ENCODE data around the gene CLMN. TPM values are rescaled to one million over a fixed set of nuclear protein-coding genes. Genes with fewer than 3 reads are reported as not detected.

Gene CLMN
- total and polyA plus RNA-seq, 4 donors = 4.5 to 33.5 (median 11.7) TPM

DNA sequence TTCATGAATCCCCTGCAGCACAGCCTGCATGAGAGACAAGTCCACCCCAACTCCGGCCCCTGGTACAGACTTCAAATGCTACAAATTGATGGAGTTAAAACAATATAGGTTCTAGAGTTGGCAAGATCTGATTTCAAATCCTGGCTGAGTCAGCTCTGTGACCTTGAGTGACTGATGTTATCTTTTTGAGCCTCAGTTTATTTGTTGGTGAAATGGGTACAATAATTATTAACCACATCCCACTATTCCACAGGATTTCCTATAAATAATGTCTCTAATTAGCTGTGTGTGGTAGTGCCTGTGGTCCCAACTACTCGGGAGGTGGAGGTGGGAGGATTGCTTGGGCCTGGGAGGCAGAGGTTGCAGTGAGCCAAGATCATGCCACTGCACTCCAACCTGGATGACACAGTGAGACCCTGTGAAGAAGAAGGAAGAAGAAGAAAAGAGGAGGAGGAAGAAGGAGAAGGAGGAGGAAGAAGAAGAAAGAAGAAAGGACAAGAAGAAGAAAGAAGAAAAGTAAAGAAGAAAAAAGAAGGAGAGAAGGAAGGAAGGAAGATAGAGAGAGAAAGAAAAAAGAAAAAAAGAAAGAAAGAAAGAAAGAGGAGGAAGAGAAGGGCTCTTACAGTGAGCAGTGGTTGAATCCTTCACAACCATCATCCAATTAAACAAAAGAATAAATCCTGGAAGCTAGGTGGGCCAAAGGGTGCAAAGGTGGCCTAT lies 122.7 kb downstream of the CLMN start:
- no peak overlapping the region for H3K4me3 ChIP-seq
- H3K4me1 ChIP-seq (ENCODE audit: control insufficient read depth in 5 of 5, insufficient read depth in 5 of 5, low read length in 5 of 5) = peaks cover 0 to 29% (median 4%) of the 10 kb centered on the region in 5 donors
- TF ChIP-seq, protein P1, sequence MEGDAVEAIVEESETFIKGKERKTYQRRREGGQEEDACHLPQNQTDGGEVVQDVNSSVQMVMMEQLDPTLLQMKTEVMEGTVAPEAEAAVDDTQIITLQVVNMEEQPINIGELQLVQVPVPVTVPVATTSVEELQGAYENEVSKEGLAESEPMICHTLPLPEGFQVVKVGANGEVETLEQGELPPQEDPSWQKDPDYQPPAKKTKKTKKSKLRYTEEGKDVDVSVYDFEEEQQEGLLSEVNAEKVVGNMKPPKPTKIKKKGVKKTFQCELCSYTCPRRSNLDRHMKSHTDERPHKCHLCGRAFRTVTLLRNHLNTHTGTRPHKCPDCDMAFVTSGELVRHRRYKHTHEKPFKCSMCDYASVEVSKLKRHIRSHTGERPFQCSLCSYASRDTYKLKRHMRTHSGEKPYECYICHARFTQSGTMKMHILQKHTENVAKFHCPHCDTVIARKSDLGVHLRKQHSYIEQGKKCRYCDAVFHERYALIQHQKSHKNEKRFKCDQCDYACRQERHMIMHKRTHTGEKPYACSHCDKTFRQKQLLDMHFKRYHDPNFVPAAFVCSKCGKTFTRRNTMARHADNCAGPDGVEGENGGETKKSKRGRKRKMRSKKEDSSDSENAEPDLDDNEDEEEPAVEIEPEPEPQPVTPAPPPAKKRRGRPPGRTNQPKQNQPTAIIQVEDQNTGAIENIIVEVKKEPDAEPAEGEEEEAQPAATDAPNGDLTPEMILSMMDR (IDR thresholded peaks at IDR 0.05; ENCODE audit: control extremely low read depth, extremely low read depth) = no peak
- no peak overlapping the region for H3K27ac ChIP-seq (ENCODE audit: low read depth in 1 of 2, low read length in 1 of 2)
- no peak overlapping the region for H3K9ac ChIP-seq (ENCODE audit: insufficient read depth in 1 of 2, low read length in 2 of 2)
- no peaks in the 10 kb centered on the region for H3K36me3 ChIP-seq (ENCODE audit: control insufficient read depth in 4 of 4, insufficient read depth in 4 of 4, low read length in 4 of 4)
- no peaks in the 10 kb centered on the region for H3K27me3 ChIP-seq (ENCODE audit: control insufficient read depth in 3 of 3, insufficient read depth in 3 of 3, low read length in 2 of 3)
- ATAC-seq (ENCODE audit: insufficient read depth, low FRiP score) (no peak), DNase-seq (peak in 1 of 3 donors; percentile 0)
- 87 to 93% methylated on average over 2 of the region's 2 CpGs for WGBS, 2 donors
- no peaks in the 10 kb centered on the region for H3K9me3 ChIP-seq (ENCODE audit: control insufficient read depth in 4 of 4, insufficient read depth in 3 of 4, low read length in 3 of 4)

DNA sequence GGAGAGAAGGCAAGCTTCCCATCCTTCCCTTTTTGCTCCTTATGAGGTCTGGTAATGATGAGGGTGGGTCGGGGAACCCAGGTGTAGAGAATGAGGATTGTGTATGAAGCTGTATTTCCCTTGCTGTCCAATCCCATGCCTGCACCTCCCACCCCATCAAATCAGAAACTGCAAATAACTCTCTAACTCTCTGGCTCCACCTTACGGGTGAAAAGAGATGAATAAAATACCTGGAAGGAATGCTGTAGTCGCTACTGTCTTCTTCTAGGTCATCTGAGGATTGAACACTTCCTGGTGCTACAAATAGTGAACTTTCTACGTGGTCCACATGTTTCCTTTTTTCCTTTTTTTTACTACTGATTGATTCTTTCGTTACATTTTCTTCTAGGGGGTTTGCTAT lies 123.4 kb downstream of the CLMN start:
- H3K27me3 ChIP-seq (ENCODE audit: control insufficient read depth in 3 of 3, insufficient read depth in 3 of 3, low read length in 2 of 3) = no peaks in the 10 kb centered on the region
- no peak overlapping the region for H3K4me3 ChIP-seq
- TF ChIP-seq, protein P1 (IDR thresholded peaks at IDR 0.05; ENCODE audit: control extremely low read depth, extremely low read depth) = no peak
- DNase-seq = peak in 1 of 3 donors; percentile 4
- H3K27ac ChIP-seq (ENCODE audit: low read depth in 1 of 2, low read length in 1 of 2) = no peak overlapping the region
- H3K9me3 ChIP-seq (ENCODE audit: control insufficient read depth in 4 of 4, insufficient read depth in 3 of 4, low read length in 3 of 4) = no peaks in the 10 kb centered on the region
- WGBS, 2 donors = 28 to 38% methylated on average over 5 of the region's 5 CpGs
- no peak for ATAC-seq (ENCODE audit: insufficient read depth, low FRiP score)
- H3K4me1 ChIP-seq (ENCODE audit: control insufficient read depth in 5 of 5, insufficient read depth in 5 of 5, low read length in 5 of 5) = peaks cover 0 to 30% (median 4%) of the 10 kb centered on the region in 5 donors
- H3K9ac ChIP-seq (ENCODE audit: insufficient read depth in 1 of 2, low read length in 2 of 2) = no peak overlapping the region
- H3K36me3 ChIP-seq (ENCODE audit: control insufficient read depth in 4 of 4, insufficient read depth in 4 of 4, low read length in 4 of 4) = no peaks in the 10 kb centered on the region

DNA sequence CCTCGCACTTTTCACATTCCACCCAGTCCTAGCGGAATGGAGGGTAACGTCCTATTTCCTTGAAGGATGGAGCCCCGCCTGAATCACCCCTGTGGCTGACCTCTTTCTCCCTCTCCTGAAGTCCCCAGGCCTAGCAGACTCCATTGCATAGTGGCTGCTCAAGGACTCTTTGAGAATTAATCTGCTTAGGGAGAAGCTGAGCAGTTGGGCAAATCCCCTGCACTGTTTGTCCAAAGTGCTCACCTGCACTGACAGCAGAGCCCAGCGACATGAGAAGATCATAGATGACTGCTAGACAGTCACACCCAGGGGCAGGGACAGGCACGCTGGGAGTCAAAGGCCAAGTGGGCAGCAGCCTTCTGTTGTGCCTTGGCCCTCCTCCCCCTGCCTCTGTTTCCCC lies 124.7 kb downstream of the CLMN start:
- Histone ChIP-seq H3K4me1 (ENCODE audit: control insufficient read depth in 5 of 5, insufficient read depth in 5 of 5, low read length in 5 of 5) (peaks cover 6 to 35% (median 9%) of the 10 kb centered on the region in 5 donors), H3K9me3 (ENCODE audit: control insufficient read depth in 4 of 4, insufficient read depth in 3 of 4, low read length in 3 of 4) (no peaks in the 10 kb centered on the region), H3K4me3 (no peak overlapping the region), H3K9ac (ENCODE audit: insufficient read depth in 1 of 2, low read length in 2 of 2) (no peak overlapping the region), H3K36me3 (ENCODE audit: control insufficient read depth in 4 of 4, insufficient read depth in 4 of 4, low read length in 4 of 4) (peaks cover 0 to 3% (median 0%) of the 10 kb centered on the region in 4 donors), H3K27me3 (ENCODE audit: control insufficient read depth in 3 of 3, insufficient read depth in 3 of 3, low read length in 2 of 3) (no peaks in the 10 kb centered on the region), H3K27ac (ENCODE audit: low read depth in 1 of 2, low read length in 1 of 2) (no peak overlapping the region)
- 90 to 93% methylated on average over 6 of the region's 6 CpGs for WGBS, 2 donors
- ATAC-seq (ENCODE audit: insufficient read depth, low FRiP score) (no peak), DNase-seq (peak in 1 of 3 donors; percentile 8)
- TF ChIP-seq, protein P1 (IDR thresholded peaks at IDR 0.05; ENCODE audit: control extremely low read depth, extremely low read depth) = no peak

Measured in lung (tissue), 12 donors.